ENCODE measurements around the gene TBX3. TPM values are rescaled to one million over a fixed set of nuclear protein-coding genes. Genes with fewer than 3 reads are reported as not detected.
A peak's percentile ranks its signal among the peaks of the same experiment; 100 is the strongest.

The TBX3 gene
- total RNA-seq, 1 donor from 2014 or later, result 2.4 TPM

DNA sequence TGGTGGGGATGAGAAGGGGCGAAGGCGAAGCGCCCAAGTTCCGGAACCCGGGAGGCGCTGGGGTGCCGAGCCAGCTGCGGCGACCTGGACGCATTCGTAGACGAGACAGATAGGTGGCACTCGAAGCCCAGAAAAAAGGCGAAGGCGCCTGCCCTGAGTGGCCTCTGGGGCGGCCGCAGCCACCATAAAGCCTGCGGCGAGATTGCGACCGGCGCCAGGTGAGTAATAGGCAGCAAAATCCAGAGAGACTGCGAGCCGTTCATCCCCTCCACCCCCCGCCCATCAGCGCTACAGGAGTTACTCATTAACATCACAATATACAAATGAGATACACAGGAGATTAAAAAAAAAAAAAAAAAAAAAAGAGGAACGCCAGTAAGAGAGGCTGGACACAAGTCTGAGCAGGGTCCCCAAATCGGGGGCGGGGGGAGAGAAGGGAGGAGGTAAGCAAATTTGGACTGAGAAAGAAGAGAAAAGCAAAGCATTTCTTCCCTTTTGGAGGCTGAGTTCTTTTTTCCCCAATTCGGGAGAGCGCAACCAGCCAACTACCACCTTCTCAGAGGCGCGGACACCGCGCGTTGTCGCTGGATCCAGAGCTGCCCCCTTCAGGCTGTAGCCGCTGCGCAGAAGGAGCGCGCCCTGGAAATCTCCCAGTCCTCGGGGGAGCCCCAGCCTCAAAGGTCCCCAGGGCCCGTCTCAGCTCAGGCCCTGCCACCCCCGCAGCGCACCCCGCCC is 15.7 kb downstream of the TBX3 start:
- DNase-seq, result peak; percentile 85

DNA sequence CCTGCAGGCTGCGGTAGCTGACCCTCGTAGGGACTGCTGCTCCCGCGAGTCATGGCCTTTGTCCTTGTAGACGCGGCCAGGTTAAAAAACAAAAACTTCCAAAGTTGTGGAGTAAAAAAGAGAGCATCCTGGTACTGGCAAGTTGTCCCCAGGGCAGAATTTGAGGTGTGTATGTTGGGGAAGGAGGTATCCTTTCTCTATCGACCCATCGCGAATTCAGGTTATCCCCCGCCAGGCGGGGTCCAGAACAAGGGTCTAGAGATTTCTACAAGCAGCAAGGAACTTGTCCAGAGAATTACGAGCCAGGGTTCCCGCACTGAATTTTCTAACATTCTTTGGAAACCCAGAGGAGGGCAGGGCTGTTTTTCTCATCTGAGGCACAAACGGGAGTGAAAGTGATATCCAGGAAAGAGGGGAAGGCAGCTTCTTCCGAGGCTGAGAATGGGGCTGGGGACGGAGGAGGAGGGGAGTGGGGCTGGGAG is 16.3 kb downstream of the TBX3 start:
- no peak for DNase-seq

DNA sequence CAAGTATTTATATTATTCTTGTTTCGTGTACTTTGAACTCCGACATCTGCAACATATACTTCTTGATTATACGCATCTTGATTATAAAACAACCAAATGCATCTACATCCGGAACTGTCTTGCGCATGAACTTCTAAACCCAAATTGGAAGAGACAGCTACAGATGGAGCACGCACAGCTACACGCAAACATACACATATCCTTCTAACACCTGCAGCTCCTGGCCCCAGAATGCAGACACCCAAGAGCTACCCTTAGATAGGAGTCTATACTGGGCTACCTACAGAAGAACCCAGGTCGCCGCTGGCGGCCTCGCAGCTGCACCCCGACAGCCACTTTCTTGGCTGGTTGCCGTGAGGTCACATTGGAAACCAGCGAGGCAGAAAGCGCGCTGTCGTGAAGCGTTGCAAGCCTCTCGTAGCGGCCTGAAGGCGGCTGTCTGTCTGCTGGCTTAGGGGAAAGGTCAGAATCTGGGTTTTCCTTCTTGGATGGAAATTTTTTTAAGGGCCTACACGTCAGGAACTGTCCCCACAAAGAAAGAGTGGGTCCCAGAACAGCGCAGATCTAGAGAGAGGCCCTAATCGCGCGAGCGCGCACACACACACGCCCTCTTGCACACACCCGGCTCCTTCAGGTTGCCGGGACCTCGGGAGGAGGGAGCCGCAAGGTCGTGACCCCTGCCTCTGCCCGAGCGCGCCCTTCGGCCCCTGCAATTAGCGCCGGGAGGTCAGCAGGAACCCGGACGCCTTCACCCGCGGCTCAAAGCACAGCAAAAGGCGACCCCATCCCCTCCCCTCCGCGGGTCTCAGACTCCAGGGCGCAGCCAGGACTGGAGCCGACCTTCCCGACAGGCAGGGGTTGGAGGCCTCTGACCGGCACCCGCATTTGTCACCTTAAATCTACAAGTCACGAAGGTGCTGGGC is 17.0 kb downstream of the TBX3 start:
- no peak for DNase-seq

DNA sequence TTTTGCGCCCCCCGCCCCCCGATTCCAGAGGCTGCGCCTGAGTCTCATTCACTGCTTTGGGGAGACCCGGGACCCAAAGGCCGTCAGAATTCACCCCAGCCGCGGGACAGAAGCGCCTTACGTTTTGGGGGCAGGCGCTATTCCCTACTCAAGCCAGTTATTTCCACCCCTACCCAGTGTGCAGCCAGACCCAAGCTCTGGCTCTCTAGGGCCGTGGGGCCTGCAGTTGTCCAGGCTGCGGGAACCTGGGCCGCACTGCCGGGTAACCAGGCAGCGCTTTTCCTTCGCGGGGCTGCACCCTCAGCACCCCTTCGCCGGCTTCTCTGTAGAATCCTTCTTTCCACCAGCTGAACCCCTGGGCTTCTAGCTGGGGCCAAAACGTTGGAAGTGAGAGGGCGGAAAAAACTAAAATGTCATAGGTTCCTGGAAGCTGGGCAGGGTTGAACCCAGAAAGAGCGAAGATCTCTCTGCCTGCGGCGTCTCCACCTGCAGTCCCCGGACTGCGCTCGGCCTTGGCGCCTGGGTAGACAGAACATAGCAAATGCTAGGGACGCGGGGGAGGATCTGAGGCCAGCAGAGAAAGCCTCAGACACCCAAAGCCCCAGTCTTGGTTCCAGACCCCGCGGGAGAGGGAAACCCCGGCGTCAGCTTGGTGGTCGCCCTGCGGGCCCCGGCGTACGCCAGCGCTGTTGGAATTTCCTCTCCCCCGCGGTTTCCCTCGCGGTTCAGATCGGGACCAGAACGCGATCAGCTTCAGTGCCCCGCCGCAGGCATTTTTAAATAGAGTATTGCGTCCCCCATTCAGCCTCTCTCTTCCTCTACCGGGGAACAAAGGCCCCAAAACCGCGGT is 18.3 kb downstream of the TBX3 start:
- no peak for DNase-seq

DNA sequence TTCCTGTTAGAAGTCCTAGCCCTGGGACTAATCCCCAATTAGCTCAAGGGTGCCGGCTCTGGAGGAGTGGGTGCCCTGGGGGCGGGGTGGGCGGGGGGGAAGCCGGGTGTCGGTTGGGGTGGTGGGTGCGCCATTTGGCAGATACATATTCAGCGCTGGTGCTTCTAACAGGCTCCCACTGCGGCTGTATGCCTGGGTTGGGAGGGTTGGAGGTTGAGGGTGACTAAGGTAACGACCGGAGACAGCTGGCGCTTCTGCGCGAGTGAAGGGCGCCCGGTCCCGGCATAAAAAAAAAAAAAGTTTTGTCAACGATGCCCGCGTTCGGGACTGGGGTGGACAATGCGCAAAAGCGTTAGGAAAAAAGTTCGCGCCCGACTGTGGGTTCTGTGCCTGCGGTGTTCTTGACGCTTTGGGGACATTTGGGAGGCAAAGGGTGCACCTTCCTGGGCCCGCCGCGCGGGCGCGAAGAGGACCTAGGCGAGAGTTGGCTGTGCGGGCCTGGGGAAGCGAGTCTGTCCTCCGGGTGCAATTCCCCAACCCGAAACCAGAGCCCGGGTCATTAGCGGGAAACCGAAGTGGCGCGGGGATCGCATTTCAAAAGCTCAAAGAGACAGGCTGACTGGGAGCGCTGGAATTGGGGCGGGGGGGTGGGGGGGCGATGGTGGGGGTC is 19.2 kb downstream of the TBX3 start:
- DNase-seq, result no peak

DNA sequence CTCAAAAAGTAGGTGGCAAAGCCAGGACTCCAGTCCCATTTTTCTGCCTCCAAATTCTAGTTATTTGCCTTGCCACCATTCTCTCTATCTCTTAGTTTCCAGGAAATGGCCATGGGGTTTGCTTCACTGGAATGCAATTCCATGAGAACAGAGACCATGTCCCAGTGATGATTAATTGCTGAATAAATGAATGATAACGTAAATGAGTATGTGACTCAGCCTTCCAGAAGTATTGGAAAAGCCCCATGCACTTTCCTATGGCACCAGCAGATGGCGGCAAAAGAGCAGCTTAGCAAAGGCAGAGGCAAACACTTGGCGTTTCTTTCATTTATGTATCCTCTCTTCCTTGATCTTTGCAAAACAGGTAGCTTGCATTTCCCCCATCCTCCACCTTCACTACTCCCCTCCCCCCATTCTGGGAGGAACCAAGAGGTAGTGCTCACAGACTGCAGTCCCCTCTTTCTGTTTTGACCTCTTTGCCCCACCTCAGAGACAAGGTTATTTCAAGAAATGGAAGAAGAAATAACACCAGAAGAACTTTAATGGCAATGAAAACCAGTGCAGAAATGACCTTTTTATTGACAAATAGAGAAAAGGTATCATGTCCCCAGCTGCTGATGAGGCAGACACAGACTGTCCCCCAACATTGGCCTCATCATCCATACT is 21.3 kb downstream of the TBX3 start:
- peak; percentile 86 for DNase-seq

DNA sequence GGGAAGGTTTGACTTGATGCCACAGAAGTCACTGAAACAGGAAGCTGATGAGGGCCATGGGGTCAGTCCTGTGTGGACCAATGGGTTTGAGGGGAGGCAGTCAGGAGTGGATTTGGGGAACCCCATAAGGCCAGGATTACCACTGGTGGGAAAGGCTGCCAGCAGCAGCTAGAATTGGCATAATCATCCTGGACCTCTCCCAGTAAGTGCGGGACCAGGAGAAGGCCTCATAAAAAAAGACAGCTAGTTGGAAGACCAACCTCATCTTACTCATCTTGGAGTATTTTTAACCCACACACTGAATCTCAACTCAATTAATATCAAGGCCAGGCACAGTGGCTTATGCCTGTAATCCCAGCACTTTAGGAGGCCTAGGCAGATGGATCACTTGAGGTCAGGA is 22.7 kb downstream of the TBX3 start:
- DNase-seq, result no peak

DNA sequence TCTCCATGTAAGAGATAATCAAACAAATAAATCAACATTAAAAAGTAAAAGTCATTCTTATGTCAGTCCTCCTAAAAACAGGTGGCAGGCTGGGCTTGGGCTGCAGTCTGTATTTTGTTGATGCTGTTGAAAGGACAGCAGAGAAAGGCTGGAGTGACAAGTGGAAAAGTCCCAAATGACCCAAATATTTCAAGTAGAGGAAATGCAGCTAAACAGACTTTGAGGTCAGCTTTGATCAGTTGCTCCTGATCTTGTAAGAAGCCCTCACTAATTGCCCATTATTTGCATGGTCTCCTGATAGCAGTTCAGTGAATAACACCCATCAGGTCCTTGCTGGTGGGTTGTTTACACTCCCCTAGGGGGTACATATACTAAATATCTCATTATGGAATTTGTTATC is 24.9 kb downstream of the TBX3 start:
- no peak for DNase-seq

DNA sequence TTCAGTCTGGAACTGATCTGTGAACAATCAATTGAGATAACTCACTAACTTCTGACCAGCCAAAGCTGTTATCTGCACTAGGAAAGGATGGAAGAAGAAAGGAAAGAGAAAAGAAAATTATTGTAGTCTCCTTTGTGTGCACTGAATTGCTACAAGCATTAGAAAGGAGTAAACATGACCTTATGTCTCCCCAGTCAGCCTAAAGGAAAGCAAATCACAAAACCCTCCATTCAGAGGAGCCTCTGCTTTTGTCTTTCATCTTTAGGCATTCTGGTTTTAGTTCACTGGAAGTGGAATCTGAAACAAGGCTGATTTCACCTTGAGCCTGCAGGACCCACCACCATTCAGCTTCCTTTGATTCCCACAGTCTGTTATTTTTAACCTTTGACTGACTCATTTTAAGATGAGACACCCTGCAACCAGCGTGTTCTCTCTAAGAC is 26.0 kb downstream of the TBX3 start:
- DNase-seq, result no peak

DNA sequence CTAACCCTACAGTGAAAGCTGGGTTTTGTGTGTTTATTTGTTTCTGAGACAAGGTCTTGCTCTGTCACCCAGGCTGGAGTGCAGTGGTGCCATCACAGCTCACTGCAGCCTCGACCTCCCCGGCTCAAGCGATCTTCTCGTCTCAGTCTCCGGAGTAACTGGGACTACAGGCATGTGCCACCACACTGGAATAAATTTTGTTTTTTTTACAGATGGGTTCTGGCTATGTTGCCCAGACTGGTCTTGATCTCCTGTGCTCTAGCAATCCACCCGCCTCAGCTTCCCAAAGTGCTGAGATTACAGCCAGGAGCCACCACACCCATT is 26.4 kb downstream of the TBX3 start:
- DNase-seq, result no peak

DNA sequence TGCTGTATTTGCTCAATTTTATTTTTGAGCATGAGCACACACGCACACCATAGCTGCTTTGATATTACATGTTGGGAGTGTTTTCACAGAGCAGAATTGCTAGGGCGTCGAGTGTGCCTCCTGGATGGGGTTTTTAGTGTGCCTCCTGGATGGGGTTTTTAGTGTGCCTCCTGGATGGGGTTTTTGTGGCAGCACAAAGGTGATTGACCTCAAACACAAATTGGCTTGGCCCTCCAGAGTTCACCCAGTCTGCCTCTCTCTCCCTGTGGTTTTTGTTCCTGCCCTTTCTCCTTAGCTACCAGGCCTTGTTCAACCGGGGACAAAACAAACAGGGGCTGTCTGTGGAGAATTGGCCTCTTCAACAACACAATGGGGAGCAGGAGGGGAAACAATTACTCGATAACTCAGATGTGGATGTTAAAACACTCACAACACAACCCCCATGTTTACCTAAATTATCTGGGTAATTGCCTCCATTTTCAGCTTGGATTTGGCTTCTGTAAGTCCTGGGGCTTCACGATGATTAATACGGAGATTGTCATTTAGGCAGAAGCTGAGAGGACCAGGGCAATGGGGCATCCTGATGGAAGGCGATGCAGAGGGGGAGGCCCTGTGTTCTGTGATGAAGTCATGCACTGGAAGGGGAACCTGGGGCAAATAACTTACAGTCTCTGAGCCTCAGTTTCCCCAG is 26.9 kb downstream of the TBX3 start:
- no peak for DNase-seq

DNA sequence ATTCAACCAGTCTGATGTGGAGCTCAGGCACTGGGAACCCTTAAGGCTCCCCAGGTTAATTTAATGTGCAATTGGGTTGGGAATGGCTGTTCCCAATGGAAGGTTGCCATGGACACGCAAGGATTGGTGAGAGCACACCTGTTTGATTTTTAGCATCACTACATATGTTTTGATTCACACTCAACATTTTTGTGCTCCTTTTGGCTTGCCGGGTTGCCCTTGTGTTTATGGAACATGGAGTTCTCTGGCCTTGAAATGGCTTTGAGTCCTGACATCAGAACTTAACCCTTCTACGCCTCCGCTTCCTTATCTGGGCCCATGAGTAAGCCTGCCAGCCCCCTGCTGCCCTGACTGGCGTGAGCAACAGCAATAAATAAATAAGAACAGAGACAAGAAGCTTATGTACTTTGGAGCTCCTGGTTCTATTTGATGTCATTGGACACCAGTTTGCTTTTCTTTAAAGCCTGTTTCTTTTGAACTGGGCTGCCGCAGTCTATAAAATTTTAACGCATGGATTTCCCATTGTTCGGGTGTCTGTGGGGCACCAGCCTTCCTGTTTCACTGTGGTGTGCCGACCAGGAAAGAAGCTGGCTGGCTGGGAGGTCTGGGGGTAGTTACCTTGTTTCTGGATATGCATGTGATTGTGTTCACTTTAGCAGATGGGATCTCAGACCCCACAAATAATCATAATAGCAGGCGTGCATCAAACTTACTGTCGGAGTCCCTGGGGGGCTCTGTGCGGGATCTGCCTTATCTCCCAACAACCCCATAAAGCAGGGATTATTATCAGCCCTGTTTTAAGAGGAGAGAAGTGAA is 27.8 kb downstream of the TBX3 start:
- peak; percentile 72 for DNase-seq

DNA sequence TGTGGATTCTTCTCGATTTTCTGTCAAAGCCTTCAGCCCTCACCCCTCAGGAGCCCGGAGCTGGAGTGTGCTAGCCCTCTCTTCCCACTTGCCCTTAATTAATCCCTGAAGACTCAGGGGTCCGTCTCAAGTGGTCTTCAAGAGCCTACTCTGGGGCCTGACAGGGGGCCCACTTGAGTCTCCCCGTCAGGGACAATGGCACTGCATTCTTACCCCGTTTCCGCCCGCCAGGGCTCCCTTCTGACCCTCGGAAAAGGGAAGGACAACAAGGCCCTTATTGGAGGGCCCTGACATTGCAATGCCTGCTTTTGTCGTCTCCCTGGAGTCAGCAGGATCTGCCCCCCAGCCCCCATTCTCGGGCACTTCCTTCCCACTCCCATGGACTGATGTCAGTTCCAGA is 34.4 kb downstream of the TBX3 start:
- DNase-seq, result no peak

DNA sequence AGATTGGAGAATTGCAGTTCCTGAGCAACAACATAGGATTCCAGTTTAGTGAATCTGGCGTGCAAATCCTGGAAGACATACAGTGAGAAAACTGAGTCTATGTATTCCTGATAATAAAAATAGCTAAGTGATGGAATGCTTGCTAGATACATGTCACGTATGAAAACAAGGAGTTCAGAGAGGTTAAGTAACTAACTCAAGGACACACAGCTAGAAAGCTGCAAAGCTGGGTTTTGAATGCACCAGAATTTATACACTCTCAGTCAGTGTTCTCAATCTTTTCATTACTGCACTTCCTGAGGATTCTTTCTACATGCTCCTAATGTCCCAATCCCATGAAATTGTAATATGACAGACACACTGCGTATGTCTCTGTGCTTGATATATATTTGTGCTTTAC is 35.3 kb downstream of the TBX3 start:
- no peak for DNase-seq

DNA sequence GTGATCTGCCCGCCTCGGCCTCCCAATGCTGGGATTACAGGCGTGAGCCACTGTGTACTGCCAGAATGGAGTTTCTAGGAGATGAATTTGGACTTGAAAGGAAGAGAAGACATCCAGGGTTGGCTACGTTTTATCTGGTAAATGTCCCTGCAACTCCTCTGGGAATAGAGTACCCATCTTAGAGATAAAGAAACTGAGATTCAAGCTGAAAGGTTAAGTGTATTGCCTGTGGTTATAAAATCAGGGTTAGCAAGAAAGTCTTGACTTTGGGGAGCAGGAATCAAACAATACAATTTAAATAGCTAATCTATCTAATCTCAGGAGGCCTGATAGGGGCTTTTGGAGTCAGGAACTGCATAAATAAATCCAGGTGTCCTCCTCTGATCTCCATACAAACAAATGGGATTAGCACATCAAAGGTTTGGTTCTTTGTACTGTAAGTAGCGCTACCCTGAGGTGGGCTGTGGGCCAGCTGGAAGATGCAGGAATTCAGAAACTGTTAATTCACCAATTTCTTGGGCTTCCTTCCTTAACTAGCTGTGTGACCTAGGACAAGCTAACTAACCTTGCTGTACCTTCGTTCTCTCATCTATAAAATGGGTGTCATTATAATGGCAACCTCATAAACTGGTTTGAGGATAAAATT is 45.1 kb downstream of the TBX3 start:
- DNase-seq, result no peak

DNA sequence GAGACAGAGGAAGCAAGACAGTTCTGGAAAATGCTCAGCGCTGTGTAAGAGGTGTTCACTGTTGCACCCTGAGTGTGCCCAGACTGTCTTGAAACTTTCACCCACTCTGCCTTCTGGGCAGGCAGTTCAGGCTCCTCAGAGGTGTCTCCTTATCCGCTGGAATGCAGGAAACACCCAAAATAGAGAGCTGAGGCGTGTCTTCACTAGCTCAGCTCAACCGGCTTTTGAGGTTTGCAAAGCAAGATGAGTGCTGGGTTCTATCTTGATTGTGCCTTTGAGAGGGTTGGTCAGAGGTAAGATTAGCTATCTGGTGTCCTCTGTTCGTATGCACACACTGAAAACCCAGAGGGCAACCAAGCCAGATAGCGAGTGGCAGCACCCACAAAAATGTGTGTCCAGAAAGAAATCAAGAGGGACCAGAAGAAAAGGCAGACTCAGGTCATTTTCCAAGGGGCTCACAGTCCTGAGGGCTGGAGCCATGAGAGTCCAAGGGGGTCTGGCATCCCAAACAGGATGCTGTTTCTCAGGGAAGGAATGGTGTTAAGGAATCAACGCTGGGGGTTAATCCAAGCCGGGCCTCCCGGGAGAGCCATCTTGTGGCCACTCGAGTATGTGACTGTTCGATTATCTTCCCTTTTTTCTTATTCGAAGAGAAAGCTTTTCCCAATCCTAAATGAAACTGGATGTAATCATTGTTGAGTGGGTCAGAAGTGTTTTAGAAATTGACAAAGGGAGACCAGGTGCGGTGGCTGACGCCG is 47.1 kb downstream of the TBX3 start:
- DNase-seq, result peak; percentile 21

DNA sequence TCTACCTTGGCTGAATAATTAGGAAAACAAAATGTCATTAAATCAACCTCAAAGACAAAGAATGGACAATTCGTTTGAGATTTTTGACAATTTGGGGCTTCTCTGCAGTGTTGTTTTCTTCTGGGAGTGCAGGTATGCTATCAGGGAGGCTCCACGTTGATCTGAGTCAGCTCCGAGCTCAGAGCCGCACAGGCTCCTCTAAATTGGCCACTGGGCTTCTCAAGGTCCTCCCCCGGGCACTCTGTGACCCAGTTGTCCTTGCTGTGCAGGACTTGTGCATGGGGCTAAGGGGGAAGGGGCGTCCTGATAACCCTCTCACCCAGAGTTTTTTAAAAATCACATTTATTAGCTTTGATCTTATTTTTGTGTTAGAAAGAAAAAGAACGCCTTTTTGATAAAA is 52.7 kb downstream of the TBX3 start:
- no peak for DNase-seq

DNA sequence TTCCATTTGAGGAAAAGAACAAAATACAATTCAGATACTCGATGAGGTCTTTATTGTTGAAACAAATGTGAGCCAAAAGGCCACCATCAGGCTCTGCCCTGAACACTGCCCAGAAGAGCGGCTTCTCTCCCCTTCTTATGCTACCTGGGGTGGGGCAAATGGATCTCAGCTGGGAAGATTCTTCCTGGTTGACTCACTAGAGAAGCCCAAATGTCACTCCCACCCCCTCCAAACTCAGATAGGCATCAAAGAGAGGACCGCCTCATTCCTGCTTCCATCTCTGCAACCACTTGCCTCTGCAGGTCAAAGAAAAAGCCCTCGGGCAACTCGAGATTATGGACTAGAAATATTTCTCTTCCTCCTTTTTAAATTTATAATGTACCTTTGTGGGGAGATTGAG is 55.8 kb downstream of the TBX3 start:
- no peak for DNase-seq

DNA sequence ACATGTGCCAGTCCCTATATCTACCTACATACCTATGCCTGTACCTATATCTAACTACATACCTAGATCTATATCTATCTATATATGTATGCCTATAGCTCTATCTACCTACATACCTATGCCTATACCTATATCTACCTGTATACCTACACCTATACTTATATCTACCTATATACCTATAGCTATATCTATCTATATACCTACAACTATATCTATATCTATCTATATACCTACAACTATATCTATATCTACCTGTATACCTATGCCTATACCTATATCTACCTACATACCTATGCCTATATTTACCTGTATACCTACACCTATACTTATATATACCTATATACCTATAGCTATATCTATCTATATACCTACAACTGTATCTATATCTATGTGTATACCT is 56.6 kb downstream of the TBX3 start:
- no peak for DNase-seq

All from dermis blood vessel endothelial cell (primary cell).